A673 (cell line): ENCODE results near the gene TNP2. TPM values are rescaled to one million over a fixed set of nuclear protein-coding genes. Genes with fewer than 3 reads are reported as not detected.

Experiments used
- BruUV-seq: library from RNA; stranded (reverse); fragments of 400-500 nt; replicated peaks from 2 replicates; lab custom pipeline; 2021; lab: Mats Ljungman, UMichigan
- CTCF ChIA-PET: fragments of 300-600 bp; sonication (Branson Sonifier 250); formaldehyde crosslinking; loops from one replicate; lab custom pipeline; 2022; ENCODE audit warnings: antibody characterized with exemption; lab: Charles Lee
- POLR2A ChIA-PET: fragments of 300-600 bp; sonication (Branson Sonifier 250); formaldehyde crosslinking; loops from one replicate; lab custom pipeline; 2022; ENCODE audit warnings: antibody characterized with exemption; ENCODE audit not compliant: low non-redundant PET; lab: Charles Lee
- DNase-seq: peaks from one replicate; pipeline ENCODE4 v3.0.0-alpha.2; 2015; ENCODE audit warnings: low spot score
- H3K27ac ChIP-seq: fragments of 200-600 bp; sonication (generic); 2 replicates; pipeline ENCODE4 v1.5.1; 2016; ENCODE audit warnings: mixed run types, low read depth, mild to moderate bottlenecking, mixed read lengths, antibody characterized with exemption, low read length; ENCODE audit not compliant: poor library complexity, severe bottlenecking
- H3K27me3 ChIP-seq: fragments of 200-600 bp; sonication (generic); replicated peaks from 2 replicates; pipeline ENCODE4 v1.6.1; 2017; ENCODE audit warnings: mixed run types, low read depth, mild to moderate bottlenecking, mixed read lengths, antibody characterized with exemption, low read length; ENCODE audit not compliant: insufficient read depth, poor library complexity
- H3K36me3 ChIP-seq: fragments of 200-600 bp; sonication (generic); 2 replicates; pipeline ENCODE4 v1.6.1; 2016; ENCODE audit warnings: mixed run types, mild to moderate bottlenecking, mixed read lengths, antibody characterized with exemption, low read length; ENCODE audit not compliant: insufficient read depth, poor library complexity, severe bottlenecking
- H3K4me1 ChIP-seq: fragments of 200-600 bp; sonication (generic); 2 replicates; pipeline ENCODE4 v1.6.1; 2017; ENCODE audit warnings: mixed run types, mild to moderate bottlenecking, mixed read lengths, antibody characterized with exemption, low read length; ENCODE audit not compliant: insufficient read depth, poor library complexity, severe bottlenecking
- H3K4me3 ChIP-seq: fragments of 200-600 bp; sonication (generic); 2 replicates; pipeline ENCODE4 v1.5.1; 2016; ENCODE audit warnings: low read depth, mixed run types, mild to moderate bottlenecking, mixed read lengths, low read length; ENCODE audit not compliant: poor library complexity, severe bottlenecking
- H3K9me3 ChIP-seq: fragments of 200-600 bp; sonication (generic); 2 replicates; pipeline ENCODE4 v1.6.1; 2016; ENCODE audit warnings: mixed run types, low read depth, mild to moderate bottlenecking, mixed read lengths, antibody characterized with exemption, low read length; ENCODE audit not compliant: poor library complexity, severe bottlenecking
- EZH2 ChIP-seq: fragments of 200-600 bp; sonication (generic); IDR thresholded peaks from 2 replicates; pipeline ENCODE4 v1.6.1; 2017; ENCODE audit warnings: borderline replicate concordance, low read depth, mild to moderate bottlenecking, mixed read lengths, antibody characterized with exemption, low read length; ENCODE audit not compliant: poor library complexity, severe bottlenecking
- intact Hi-C: fragments of 100-400 bp; cut with micrococcal nuclease; formaldehyde crosslinking; loops from one replicate; pipeline ENCODE4 v1.10.0; 2022; ENCODE audit not compliant: unreplicated experiment
- total RNA-seq: library from RNA; stranded (reverse); gene quantifications from 2 replicates; pipeline ENCODE4 v1.2.3, GENCODE V29; 2021
- TF ChIP-seq, protein P1 (sequence below): fragments of 300-800, 200-600 bp; sonication (generic); conservative IDR thresholded peaks from 2 replicates; pipeline ENCODE4 v1.5.1; 2017; ENCODE audit warnings: low read depth, mild to moderate bottlenecking, antibody characterized with exemption, low read length, moderate library complexity, mixed read lengths

Gene TNP2
- total RNA-seq, 1 experiment from 2014 or later, result not detected

DNA sequence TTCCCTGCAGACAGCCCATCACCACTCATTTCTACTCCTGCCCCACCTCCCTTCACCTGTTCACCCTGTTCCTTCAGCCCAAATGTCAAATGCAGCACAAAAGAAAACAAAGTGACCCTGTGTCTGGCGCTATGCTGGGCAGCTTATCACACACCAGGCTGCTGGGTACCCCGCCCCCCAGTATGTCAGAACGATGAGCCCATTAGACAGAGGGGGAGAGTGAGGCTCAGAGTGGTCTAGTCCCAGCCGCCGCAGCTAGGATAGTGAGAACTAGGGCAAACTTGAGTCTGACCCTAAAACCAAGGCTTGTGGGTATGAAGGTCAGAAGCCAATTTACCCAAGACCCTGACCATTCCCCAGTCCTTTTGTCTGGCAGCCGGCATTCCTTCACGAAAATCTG, 4.0 kb downstream of the TNP2 start:
- no peaks in the 10 kb centered on the region for H3K27me3 ChIP-seq
- ChIA-PET POLR2A (no interaction called here), CTCF (no interaction called here)
- no peak overlapping the region for H3K4me3 ChIP-seq
- H3K27ac ChIP-seq, result no peak overlapping the region
- BruUV-seq, result no TSS peak
- no peaks in the 10 kb centered on the region for H3K9me3 ChIP-seq
- DNase-seq, result no peak
- intact Hi-C loops, result no loop called here
- TF ChIP-seq EZH2, result no peak
- TF ChIP-seq, protein P1, sequence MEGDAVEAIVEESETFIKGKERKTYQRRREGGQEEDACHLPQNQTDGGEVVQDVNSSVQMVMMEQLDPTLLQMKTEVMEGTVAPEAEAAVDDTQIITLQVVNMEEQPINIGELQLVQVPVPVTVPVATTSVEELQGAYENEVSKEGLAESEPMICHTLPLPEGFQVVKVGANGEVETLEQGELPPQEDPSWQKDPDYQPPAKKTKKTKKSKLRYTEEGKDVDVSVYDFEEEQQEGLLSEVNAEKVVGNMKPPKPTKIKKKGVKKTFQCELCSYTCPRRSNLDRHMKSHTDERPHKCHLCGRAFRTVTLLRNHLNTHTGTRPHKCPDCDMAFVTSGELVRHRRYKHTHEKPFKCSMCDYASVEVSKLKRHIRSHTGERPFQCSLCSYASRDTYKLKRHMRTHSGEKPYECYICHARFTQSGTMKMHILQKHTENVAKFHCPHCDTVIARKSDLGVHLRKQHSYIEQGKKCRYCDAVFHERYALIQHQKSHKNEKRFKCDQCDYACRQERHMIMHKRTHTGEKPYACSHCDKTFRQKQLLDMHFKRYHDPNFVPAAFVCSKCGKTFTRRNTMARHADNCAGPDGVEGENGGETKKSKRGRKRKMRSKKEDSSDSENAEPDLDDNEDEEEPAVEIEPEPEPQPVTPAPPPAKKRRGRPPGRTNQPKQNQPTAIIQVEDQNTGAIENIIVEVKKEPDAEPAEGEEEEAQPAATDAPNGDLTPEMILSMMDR, result no peak
- no peaks in the 10 kb centered on the region for H3K36me3 ChIP-seq
- no peaks in the 10 kb centered on the region for H3K4me1 ChIP-seq

GRCh38 chr16:11264155-11264832, 4.8 kb downstream of the TNP2 start:
- no peaks in the 10 kb centered on the region for H3K27me3 ChIP-seq
- CTCF ChIA-PET, result interaction anchor here (0.8 kb wide), 1 partner anchor 9 kb away, joined by 3 read pairs; no protein-coding TSS in a partner anchor
- H3K4me3 ChIP-seq, result no peak overlapping the region
- H3K36me3 ChIP-seq, result no peaks in the 10 kb centered on the region
- DNase-seq, result no peak
- intact Hi-C loops, result no loop called here
- H3K4me1 ChIP-seq, result no peaks in the 10 kb centered on the region
- no TSS peak for BruUV-seq
- POLR2A ChIA-PET, result no interaction called here
- no peak for TF ChIP-seq EZH2
- TF ChIP-seq, protein P1, result no peak
- H3K27ac ChIP-seq, result no peak overlapping the region
- H3K9me3 ChIP-seq, result no peaks in the 10 kb centered on the region

GRCh38 chr16:11263737-11264136, 5.4 kb downstream of the TNP2 start:
- BruUV-seq, result no TSS peak

More at GRCh38 chr16:11263737-11264136, 5.4 kb downstream of the TNP2 start:
- CTCF ChIA-PET, result interaction anchor here (0.8 kb wide), 1 partner anchor 9 kb away, joined by 3 read pairs; no protein-coding TSS in a partner anchor
- H3K27me3 ChIP-seq, result no peaks in the 10 kb centered on the region
- H3K9me3 ChIP-seq, result no peaks in the 10 kb centered on the region
- no peak for DNase-seq
- POLR2A ChIA-PET, result no interaction called here
- no peak overlapping the region for H3K27ac ChIP-seq
- intact Hi-C loops, result no loop called here
- H3K36me3 ChIP-seq, result no peaks in the 10 kb centered on the region
- no peak overlapping the region for H3K4me3 ChIP-seq
- TF ChIP-seq, protein P1, result no peak
- no peak for TF ChIP-seq EZH2
- H3K4me1 ChIP-seq, result no peaks in the 10 kb centered on the region
